Superior temporal gyrus (tissue), 1 donor: ENCODE data around the gene ZHX3.

ENCODE experiments used
- DNase-seq: peaks from one replicate; pipeline ENCODE4 v3.0.0-alpha.2; 2016; ENCODE audit errors: extremely low spot score

ZHX3 gene

GRCh38 chr20:41171736-41172295, 145.7 kb downstream of the ZHX3 start:
- no peak for DNase-seq

DNA sequence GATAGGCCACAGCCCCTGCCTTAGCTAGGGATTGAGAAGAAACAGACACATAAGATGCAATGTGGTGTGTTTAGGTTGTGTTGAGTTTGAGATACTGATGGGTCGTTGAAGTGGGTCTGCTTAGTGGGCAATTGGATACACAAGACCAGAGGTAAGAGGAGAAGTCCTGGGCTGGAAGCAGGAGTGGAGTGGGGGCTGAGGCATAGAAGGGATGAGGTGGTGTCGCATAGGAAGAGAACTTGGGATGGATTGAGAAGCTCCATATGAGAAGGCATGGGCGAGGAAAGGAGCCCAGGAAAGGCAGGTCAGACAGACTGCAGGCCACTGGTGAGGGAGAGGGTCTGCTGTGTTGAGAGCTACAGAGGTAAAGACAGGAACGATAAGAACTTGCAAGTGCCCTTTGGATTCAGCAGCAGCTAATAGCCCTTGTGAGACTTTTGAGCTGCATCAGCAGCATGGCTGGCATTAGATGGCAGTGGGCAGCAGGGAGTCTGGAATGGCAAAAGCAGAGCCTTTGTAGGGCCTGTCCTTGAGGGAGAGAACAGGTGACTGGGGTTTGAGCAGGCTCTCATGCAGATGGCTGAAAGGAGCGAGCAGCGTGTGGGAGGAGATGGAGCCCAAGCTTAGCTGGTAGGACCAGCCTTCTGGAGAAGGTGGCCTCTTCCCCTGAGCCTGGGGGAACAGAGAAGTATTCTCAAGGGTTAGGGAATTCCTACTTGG, 147.0 kb downstream of the ZHX3 start:
- DNase-seq: no peak

DNA sequence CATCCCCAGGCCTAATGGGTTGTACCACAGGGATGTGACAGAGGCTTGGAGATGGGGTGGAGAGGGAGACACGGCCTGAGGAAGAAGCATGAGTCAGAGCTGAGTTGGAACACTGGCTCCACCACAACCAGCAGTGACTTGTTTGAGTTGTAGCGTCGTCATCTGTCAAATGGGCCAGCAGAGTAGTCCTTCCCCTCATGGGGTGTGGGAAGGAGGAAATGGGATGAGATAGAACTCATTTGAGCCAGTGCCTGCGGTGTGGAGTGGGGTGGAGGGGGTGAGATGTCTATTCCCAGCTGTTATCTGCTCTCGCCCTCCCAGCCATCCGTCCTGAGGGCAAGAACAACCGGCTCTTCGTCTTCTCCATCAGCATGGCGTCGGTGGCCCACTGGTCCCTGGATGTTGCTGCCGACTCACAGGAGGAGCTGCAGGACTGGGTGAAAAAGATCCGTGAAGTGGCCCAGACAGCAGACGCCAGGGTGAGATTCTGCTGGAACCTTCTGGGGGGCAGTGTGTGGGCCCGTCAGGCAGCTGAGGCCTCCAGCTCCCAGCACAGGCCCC, 147.7 kb downstream of the ZHX3 start:
- no peak for DNase-seq

DNA sequence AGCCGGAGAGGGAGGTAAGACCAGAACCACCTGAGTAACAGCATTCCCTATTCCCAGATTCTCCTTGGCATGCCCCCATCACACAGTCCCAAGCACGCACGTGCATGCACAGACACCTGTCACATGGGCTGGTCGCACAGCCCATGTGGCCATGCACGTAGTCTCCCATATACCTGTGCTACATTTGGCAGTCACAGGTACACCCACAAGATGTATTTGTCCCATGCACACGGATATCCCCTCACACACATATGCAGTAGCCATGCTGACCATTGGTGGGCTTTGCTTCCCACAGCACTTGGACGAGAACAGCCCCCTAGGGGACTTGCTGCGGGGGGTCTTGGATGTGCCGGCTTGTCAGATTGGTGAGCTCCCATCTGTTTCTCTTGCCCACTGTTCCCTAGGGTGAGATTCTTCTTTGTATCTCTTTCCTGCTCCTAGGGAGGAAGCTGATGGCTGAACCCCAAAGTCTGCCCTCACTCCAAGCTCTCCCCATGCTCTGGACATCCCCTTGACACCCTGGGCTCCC, 148.3 kb downstream of the ZHX3 start:
- DNase-seq: no peak

- DNase-seq: no peak
These were observed 149.0 kb downstream of the ZHX3 start for GRCh38 chr20:41168281-41169161.

DNA sequence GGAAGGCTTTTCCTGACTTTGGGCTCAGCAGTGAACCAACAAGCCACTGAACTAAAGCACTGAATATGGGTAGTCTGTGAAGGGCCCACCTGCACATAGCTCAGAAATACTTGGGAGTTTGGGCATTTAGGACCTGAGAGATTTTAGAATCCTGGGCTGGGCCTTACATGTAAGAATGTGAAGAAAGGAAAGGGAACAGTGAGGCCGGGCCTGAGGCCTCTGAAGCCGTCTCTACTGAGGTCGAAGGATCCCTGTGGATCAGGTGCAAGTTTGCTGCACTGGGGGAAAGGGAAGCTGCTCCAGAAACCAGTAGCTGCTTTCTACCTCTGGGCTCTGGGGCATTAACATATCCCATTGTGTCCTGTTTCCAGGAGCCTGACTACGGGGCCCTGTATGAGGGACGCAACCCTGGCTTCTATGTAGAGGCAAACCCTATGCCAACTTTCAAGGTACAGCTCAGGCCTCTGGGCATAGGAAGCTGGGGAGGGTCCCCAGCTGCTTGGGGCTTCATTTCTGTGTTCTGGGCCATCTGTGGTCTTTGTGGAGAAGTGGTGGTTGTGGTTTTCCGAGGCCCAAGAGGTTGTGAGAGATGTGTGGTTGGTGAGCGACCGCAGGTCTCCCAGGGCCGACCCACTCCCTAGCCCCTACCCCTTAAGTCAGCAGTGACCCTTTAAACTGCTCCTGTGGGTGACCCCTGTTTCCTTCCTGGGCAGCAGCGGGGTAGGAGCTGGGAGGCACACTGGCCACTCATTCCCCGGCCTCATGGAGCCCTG, 149.9 kb downstream of the ZHX3 start:
- DNase-seq: no peak

- DNase-seq: no peak
These were observed 150.4 kb downstream of the ZHX3 start for GRCh38 chr20:41167118-41167470.

GRCh38 chr20:41166201-41167117, 151.1 kb downstream of the ZHX3 start:
- no peak for DNase-seq

DNA sequence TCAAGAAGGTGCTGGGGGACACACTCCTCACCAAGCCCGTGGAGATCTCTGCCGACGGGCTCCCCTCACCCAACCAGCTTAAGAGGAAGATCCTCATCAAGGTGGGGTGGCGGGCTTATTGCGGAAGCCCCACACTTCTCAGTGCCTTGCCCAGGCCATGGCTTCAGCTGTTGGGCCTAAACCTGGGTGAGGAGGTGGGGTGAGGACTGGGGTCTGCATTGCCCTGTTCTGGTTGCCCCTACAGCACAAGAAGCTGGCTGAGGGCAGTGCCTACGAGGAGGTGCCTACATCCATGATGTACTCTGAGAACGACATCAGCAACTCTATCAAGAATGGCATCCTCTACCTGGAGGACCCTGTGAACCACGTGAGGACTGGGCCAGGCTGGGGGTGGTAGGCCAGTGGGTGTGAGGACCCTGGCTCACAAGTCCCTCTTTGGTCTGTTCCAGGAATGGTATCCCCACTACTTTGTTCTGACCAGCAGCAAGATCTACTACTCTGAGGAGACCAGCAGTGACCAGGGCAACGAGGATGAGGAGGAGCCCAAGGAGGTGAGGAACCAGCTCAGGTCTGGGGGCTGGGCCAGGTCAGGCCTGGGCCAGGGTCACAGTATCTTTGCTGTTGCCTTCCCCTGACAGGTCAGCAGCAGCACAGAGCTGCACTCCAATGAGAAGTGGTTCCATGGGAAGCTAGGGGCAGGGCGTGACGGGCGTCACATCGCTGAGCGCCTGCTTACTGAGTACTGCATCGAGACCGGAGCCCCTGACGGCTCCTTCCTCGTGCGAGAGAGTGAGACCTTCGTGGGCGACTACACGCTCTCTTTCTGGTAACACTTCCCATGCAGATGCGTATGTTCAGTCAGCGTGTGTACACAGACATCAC, 152.3 kb downstream of the ZHX3 start:
- DNase-seq: no peak

DNA sequence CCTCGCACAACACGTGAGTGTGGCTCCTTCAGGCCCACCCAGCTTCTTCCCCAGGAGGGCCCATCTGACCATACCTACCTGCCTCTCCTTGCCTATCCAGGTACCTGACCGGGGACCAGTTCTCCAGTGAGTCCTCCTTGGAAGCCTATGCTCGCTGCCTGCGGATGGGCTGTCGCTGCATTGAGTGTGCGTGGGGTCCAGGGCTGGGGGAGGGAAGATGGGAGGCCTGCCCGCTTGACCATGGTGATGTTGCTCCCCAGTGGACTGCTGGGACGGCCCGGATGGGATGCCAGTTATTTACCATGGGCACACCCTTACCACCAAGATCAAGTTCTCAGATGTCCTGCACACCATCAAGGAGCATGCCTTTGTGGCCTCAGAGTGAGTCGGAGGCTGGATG, 153.7 kb downstream of the ZHX3 start:
- no peak for DNase-seq

GRCh38 chr20:41162396-41162795, 155.1 kb downstream of the ZHX3 start:
- DNase-seq: no peak

DNA sequence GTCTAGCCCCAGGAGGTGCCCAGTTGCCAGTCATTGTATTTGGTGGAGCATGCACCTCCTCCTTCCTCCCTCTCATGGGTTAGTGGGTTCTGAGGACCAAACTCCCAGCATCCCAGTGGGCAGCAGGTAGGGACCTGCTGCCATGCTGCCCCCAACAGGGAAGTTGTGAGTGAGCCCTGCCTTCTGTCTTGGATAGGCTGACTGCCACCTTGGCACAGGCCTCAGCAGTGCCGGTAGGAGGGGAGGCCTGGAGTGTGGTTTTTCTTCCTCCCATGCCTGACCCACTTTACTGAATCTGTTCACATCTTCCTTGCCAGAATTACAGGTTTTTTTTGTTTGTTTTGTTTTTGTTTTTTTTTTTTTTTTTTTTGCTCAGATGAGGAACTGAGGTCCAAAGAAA, 155.6 kb downstream of the ZHX3 start:
- no peak for DNase-seq

DNA sequence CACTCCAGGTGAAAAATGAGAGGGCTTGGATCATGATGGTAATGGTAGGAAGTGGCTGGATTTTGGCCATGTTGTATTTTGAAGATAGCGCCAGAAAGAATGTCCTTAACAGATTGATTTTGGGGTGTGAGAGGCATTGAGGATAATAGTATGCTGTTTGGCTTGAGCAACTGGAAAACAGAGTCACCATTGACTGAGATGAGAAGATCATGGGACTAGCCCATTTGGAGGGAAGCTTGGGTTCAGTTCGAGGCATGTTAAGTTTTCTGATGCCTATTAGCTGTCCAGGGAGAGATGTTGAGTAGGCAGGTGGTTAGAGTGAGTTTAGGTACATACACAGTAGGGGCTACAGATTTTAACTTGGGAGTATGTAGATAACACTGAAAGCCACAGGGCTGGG, 156.8 kb downstream of the ZHX3 start:
- DNase-seq: no peak

DNA sequence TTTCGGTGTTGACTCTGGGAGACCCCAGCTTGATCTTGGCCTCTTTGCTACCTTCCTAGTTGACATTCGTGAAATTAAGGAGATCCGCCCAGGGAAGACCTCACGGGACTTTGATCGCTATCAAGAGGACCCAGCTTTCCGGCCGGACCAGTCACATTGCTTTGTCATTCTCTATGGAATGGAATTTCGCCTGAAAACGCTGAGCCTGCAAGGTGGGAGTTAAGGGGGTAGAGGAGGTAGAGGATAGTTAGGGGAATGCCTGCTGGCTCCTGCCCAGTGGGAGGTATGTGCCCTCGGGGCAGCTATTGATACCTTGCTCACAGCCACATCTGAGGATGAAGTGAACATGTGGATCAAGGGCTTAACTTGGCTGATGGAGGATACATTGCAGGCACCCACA, 158.0 kb downstream of the ZHX3 start:
- no peak for DNase-seq

- no peak for DNase-seq
These were observed 159.4 kb downstream of the ZHX3 start for GRCh38 chr20:41158082-41158625.

DNA sequence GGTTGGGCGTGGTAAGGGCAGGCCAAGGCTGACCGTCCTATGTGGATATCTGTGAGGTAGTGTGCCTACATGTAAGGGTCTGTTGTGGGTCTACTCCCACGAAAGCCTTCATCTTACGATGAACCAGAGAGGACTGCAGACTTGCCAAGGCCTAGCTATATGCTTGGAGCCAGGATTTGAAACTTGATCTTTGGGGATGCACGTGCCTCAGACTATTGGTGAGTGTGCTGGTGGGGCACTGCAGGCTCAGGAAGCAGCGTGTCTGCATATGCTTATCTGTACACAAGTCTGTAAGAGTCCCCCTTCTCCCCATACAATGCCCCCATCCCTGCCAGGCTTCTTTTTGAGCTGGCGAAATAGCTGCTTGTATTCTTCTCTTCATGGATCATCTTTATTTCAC, 162.3 kb downstream of the ZHX3 start:
- DNase-seq: no peak

GRCh38 chr20:41154436-41155176, 162.9 kb downstream of the ZHX3 start:
- no peak for DNase-seq

- DNase-seq: no peak
These were observed 165.3 kb downstream of the ZHX3 start for GRCh38 chr20:41152108-41152757.
